B cell (primary cell): Measurements from ENCODE around the gene SLC4A8. TPM values are rescaled to one million over a fixed set of nuclear protein-coding genes. Genes with fewer than 3 reads are reported as not detected.

Experiments
- ATAC-seq: fragments of 200-7000 bp; cut with Tn5 transposase; one replicate; pipeline ENCODE4 v1.10.0; 2021; ENCODE audit warnings: low read depth, mild to moderate bottlenecking, moderate number of reproducible peaks, moderate library complexity
- CTCF ChIA-PET: fragments of 350-600 bp; sonication (Branson Sonifier 250); formaldehyde crosslinking; loops from one replicate; lab custom pipeline; 2021; ENCODE audit warnings: antibody characterized with exemption, inconsistent platforms; lab: Charles Lee
- POLR2A ChIA-PET: fragments of 350-600 bp; sonication (Branson Sonifier 250); formaldehyde crosslinking; loops from one replicate; lab custom pipeline; 2021; ENCODE audit warnings: antibody characterized with exemption; lab: Charles Lee
- DNase-seq: peaks from one replicate; pipeline ENCODE4 v3.0.0; 2013
- H2AFZ ChIP-seq: 2 replicates; pipeline ENCODE4 v1.6.1; 2012; ENCODE audit warnings: mild to moderate bottlenecking, low read depth, low read length; ENCODE audit not compliant: insufficient read depth, poor library complexity, severe bottlenecking
- H3K27ac ChIP-seq, 2 donors: 1 replicate in 1 of 2; 2 replicates in 1 of 2; pipeline ENCODE4 v1.5.1; 2012 to 2013; ENCODE audit warnings: low read length in 2 of 2, mild to moderate bottlenecking in 2 of 2, moderate library complexity in 1 of 2
- H3K27me3 ChIP-seq, 4 experiments: fragments of 200-600 bp in 1 of 4; sonication (generic) in 1 of 4; replicated peaks in 1 of 4; 1 replicate in 2 of 4; 2 replicates in 2 of 4; pipeline versions ENCODE4 v1.6.1 to v1.7.0; 2013 to 2016; ENCODE audit warnings: low read length in 3 of 4, mild to moderate bottlenecking in 2 of 4, mixed read lengths in 1 of 4, moderate library complexity in 1 of 4; ENCODE audit not compliant: insufficient read depth in 4 of 4, control insufficient read depth in 3 of 4; ENCODE audit errors: control extremely low read depth in 1 of 4
- H3K36me3 ChIP-seq, 2 experiments: replicated peaks in 1 of 2; 1 replicate in 1 of 2; 2 replicates in 1 of 2; pipeline versions ENCODE4 v1.6.1 to v1.7.1; 2013; ENCODE audit warnings: low read length in 1 of 2; ENCODE audit not compliant: insufficient read depth in 2 of 2, control insufficient read depth in 1 of 2; ENCODE audit errors: control extremely low read depth in 1 of 2, extremely low read depth in 1 of 2
- H3K4me1 ChIP-seq, 2 donors: fragments of 200-600 bp in 1 of 2; sonication (generic) in 1 of 2; 1 replicate in 1 of 2; 2 replicates in 1 of 2; pipeline versions ENCODE4 v1.5.1 to v1.6.1; 2013 to 2017; ENCODE audit warnings: low read length in 2 of 2; ENCODE audit not compliant: control insufficient read depth in 2 of 2, insufficient read depth in 2 of 2
- H3K4me2 ChIP-seq: replicated peaks from 2 replicates; pipeline ENCODE3; 2012; ENCODE audit warnings: mild to moderate bottlenecking, low read depth, low read length; ENCODE audit not compliant: poor library complexity, severe bottlenecking
- H3K4me3 ChIP-seq, 5 experiments: fragments of 200-600 bp in 1 of 5; sonication (generic) in 1 of 5; 1 replicate in 3 of 5; 2 replicates in 2 of 5; pipeline versions ENCODE4 v1.5.1 to v1.7.0; 2011 to 2016; ENCODE audit warnings: low read length in 4 of 5, mild to moderate bottlenecking in 4 of 5, low read depth in 2 of 5, control low read depth in 1 of 5, moderate library complexity in 1 of 5; ENCODE audit not compliant: insufficient read depth in 1 of 5; ENCODE audit errors: control extremely low read depth in 1 of 5, extremely low read depth in 1 of 5
- H3K79me2 ChIP-seq: fragments of 200-600 bp; sonication (generic); one replicate; pipeline ENCODE4 v1.6.0; 2016; ENCODE audit warnings: low read length; ENCODE audit not compliant: control insufficient read depth, insufficient read depth
- H3K9ac ChIP-seq: fragments of 200-600 bp; sonication (generic); 2 replicates; pipeline ENCODE4 v1.6.1; 2017; ENCODE audit warnings: mild to moderate bottlenecking, low read length, moderate library complexity
- H3K9me3 ChIP-seq, 3 donors: one replicate each; pipeline versions ENCODE4 v1.6.1 to v1.7.1; 2013; ENCODE audit warnings: low read length in 2 of 3; ENCODE audit not compliant: control insufficient read depth in 2 of 3, insufficient read depth in 1 of 3; ENCODE audit errors: control extremely low read depth in 1 of 3
- H4K20me1 ChIP-seq: 2 replicates; pipeline ENCODE4 v1.6.0; 2012; ENCODE audit warnings: mild to moderate bottlenecking, low read length; ENCODE audit not compliant: insufficient read depth, control insufficient read depth, poor library complexity, severe bottlenecking
- H3K27ac Mint-ChIP-seq: one replicate; pipeline ENCODE4 v1.8.0; 2021; ENCODE audit warnings: mixed read lengths
- H3K27me3 Mint-ChIP-seq: one replicate; pipeline ENCODE4 v1.8.0; 2021; ENCODE audit warnings: mixed read lengths
- H3K4me1 Mint-ChIP-seq: one replicate; pipeline ENCODE4 v1.8.0; 2021; ENCODE audit warnings: mixed read lengths
- H3K4me3 Mint-ChIP-seq: one replicate; pipeline ENCODE4 v1.8.0; 2021; ENCODE audit warnings: mixed read lengths
- H3K9me3 Mint-ChIP-seq: one replicate; pipeline ENCODE4 v1.8.0; 2022; ENCODE audit warnings: mixed read lengths; ENCODE audit not compliant: insufficient read depth
- CTCF ChIP-seq: fragments of 200-600 bp; IDR thresholded peaks from one replicate; pipeline ENCODE4 v1.8.0; 2022; ENCODE audit warnings: antibody characterized with exemption, mild to moderate bottlenecking
- EZH2 ChIP-seq: IDR thresholded peaks from 2 replicates; pipeline ENCODE4 v1.6.1; 2012; ENCODE audit warnings: borderline replicate concordance, low read depth, mild to moderate bottlenecking, moderate library complexity, low read length; ENCODE audit not compliant: insufficient read depth, poor library complexity, severe bottlenecking
- WGBS: methylation state at CpG from one replicate; pipeline ENCODE4 v1.1.5; 2013; ENCODE audit warnings: missing lambda C conversion rate; ENCODE audit not compliant: insufficient coverage; 5-methylcytosine and 5-hydroxymethylcytosine counted together
- intact Hi-C: fragments of 100-400 bp; cut with micrococcal nuclease; formaldehyde crosslinking; loops from one replicate; pipeline ENCODE4 v1.10.0; 2022
- polyA plus RNA-seq: library from polyadenylated mRNA; depleted of rRNA; stranded (reverse); fragments of >200 nt; gene quantifications from 2 replicates; pipeline ENCODE4 v1.2.3, GENCODE V29; 2012
- total RNA-seq, 2 donors: library from RNA; stranded (reverse); fragments of 120-200 nt in 1 of 2; gene quantifications; 1 replicate in 1 of 2; 2 replicates in 1 of 2; pipeline versions ENCODE4 v1.2.3 to v1.2.4, GENCODE V29; 2013 to 2022

The SLC4A8 gene
- total and polyA plus RNA-seq, 2 donors (not counting 1 experiment from before 2014, with no cell fraction given), result 3.1 to 3.2 TPM

GRCh38 chr12:51374856-51375255 is 49.8 kb upstream of the SLC4A8 start:
- POLR2A ChIA-PET, result no interaction called here
- WGBS, result 89% methylated on average over 4 of the region's 5 CpGs
- H3K4me1 Mint-ChIP-seq, result peaks cover 28% of the 10 kb centered on the region

More at GRCh38 chr12:51374856-51375255, 49.8 kb upstream of the SLC4A8 start:
- peaks cover 0 to 8% (median 0%) of the 10 kb centered on the region in 3 donors for H3K9me3 ChIP-seq
- DNase-seq (no peak), ATAC-seq (no peak)
- no peaks in the 10 kb centered on the region for H4K20me1 ChIP-seq
- no peak overlapping the region for H2AFZ ChIP-seq
- H3K27me3 ChIP-seq, result no peaks in the 10 kb centered on the region
- no peak overlapping the region for H3K4me2 ChIP-seq
- no peak overlapping the region for H3K9ac ChIP-seq
- H3K36me3 ChIP-seq, result peaks cover 1 to 39% of the 10 kb centered on the region in 2 experiments
- no peak overlapping the region for H3K4me3 ChIP-seq
- no peak overlapping the region for H3K27ac ChIP-seq
- peaks cover 28 to 29% of the 10 kb centered on the region in 2 donors for H3K4me1 ChIP-seq
- intact Hi-C loops, result no loop called here
- peaks cover 19% of the 10 kb centered on the region for H3K79me2 ChIP-seq
- CTCF ChIA-PET, result interaction anchor here (0.6 to 1.1 kb wide), 2 partner anchors 9 to 97 kb away, joined by 3 read pairs; no protein-coding TSS in a partner anchor
- Mint-ChIP-seq H3K9me3 (no peaks in the 10 kb centered on the region), H3K27me3 (no peaks in the 10 kb centered on the region), H3K27ac (no peak overlapping the region), H3K4me3 (no peak overlapping the region)
- TF ChIP-seq EZH2 (no peak), CTCF (no peak)
